Body of pancreas (tissue), 4 donors: Measurements from ENCODE around the gene CAPN11. TPM values are rescaled to one million over a fixed set of nuclear protein-coding genes. Genes with fewer than 3 reads are reported as not detected.

ENCODE experiments used
- ATAC-seq: fragments of 150-250 bp; one replicate; pipeline ENCODE4 v1.9.1; 2016
- DNase-seq, 4 donors: peaks; one replicate each; pipeline ENCODE4 v3.0.0-alpha.2; 2019
- H3K27ac ChIP-seq, 4 donors: fragments of 200-600 bp; sonication (generic); 1 replicate in 3 of 4; 2 replicates in 1 of 4; pipeline versions ENCODE4 v1.5.1 to v1.6.1; 2016 to 2019; ENCODE audit warnings: mild to moderate bottlenecking in 1 of 4, mixed read lengths in 1 of 4, moderate library complexity in 1 of 4
- H3K27me3 ChIP-seq, 2 donors: fragments of 200-600 bp; sonication (generic); one replicate each; pipeline ENCODE4 v1.6.0; 2016; ENCODE audit warnings: mild to moderate bottlenecking in 1 of 2
- H3K36me3 ChIP-seq, 2 donors: fragments of 200-600 bp; sonication (generic); replicated peaks in 1 of 2; 2 replicates each; pipeline ENCODE4 v1.5.1; 2016; ENCODE audit warnings: low read depth in 2 of 2; ENCODE audit not compliant: insufficient read depth in 1 of 2
- H3K4me1 ChIP-seq: fragments of 200-600 bp; sonication (generic); one replicate; pipeline ENCODE4 v1.6.0; 2016
- H3K4me3 ChIP-seq, 2 donors: fragments of 200-600 bp; sonication (generic); 1 replicate in 1 of 2; 2 replicates in 1 of 2; pipeline ENCODE4 v1.5.1; 2016 to 2019
- H3K9me3 ChIP-seq, 3 donors: fragments of 200-600 bp; sonication (generic); 1 replicate in 2 of 3; 2 replicates in 1 of 3; pipeline ENCODE4 v1.5.1; 2016
- POLR2A ChIP-seq, 3 donors: fragments of 450-650 bp; IDR thresholded peaks; one replicate each; pipeline ENCODE4 v1.6.1; 2016; ENCODE audit warnings: antibody characterized with exemption in 3 of 3, mild to moderate bottlenecking in 2 of 3
- WGBS, 2 donors: methylation state at CpG; one replicate each; pipeline ENCODE4 v1.1.5; 2017; 5-methylcytosine and 5-hydroxymethylcytosine counted together
- intact Hi-C: fragments of 100-400 bp; cut with DNase I; formaldehyde crosslinking; loops from one replicate; pipeline ENCODE4 v1.15.1; 2023
- total RNA-seq, 2 donors: library from RNA; depleted of rRNA; stranded (reverse); fragments of >200 nt; gene quantifications; one replicate each; pipeline ENCODE4 v1.1.0, GENCODE V29; 2016
- TF ChIP-seq, protein P1 (sequence below), 7 experiments: fragments of 450-650 bp in 4 of 7; fragments of 200-600 bp in 3 of 7; sonication (generic) in 3 of 7; IDR thresholded peaks; one replicate each; pipeline ENCODE4 v1.5.1; 2016 to 2019; ENCODE audit warnings: antibody characterized with exemption in 7 of 7

CAPN11 gene
- total RNA-seq, 2 donors from 2014 or later = 0.66 TPM; not detected in 1

DNA sequence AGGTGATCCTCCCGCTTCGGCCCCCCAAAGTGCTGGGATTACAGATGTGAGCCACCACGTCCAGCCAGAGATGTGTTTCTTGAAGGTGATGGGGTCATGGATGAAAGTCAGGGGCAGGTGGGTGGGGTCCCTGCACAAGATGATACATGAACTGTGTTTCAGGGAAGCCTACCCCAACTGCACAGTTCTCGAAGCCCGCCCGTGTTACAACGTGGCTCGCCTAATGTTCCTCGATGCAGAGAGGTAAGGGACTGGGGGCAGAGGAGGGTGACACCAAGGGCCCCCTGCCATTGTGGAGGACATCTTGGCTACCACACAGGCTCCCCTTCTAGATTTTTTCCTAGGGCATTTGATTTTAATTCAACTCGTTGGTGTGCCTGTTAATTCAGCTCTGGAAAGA, 11.9 kb upstream of the CAPN11 start:
- peaks cover 3% of the 10 kb centered on the region for H3K4me1 ChIP-seq
- H3K9me3 ChIP-seq = no peaks in the 10 kb centered on the region
- TF ChIP-seq, protein P1, sequence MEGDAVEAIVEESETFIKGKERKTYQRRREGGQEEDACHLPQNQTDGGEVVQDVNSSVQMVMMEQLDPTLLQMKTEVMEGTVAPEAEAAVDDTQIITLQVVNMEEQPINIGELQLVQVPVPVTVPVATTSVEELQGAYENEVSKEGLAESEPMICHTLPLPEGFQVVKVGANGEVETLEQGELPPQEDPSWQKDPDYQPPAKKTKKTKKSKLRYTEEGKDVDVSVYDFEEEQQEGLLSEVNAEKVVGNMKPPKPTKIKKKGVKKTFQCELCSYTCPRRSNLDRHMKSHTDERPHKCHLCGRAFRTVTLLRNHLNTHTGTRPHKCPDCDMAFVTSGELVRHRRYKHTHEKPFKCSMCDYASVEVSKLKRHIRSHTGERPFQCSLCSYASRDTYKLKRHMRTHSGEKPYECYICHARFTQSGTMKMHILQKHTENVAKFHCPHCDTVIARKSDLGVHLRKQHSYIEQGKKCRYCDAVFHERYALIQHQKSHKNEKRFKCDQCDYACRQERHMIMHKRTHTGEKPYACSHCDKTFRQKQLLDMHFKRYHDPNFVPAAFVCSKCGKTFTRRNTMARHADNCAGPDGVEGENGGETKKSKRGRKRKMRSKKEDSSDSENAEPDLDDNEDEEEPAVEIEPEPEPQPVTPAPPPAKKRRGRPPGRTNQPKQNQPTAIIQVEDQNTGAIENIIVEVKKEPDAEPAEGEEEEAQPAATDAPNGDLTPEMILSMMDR (IDR thresholded peaks at IDR 0.05) = no peak
- no peak for TF ChIP-seq POLR2A (IDR thresholded peaks at IDR 0.05)
- H3K36me3 ChIP-seq = peaks cover 0 to 4% of the 10 kb centered on the region in 2 donors
- WGBS, 2 donors = 81 to 84% methylated on average over 10 of the region's 10 CpGs
- ATAC-seq (no peak), DNase-seq (no peak)
- H3K27me3 ChIP-seq = no peaks in the 10 kb centered on the region
- intact Hi-C loops = loop anchor here (5.0 kb wide), 1 partner anchor 34 kb away; no protein-coding TSS in a partner anchor
- H3K4me3 ChIP-seq = no peak overlapping the region
- no peak overlapping the region for H3K27ac ChIP-seq

DNA sequence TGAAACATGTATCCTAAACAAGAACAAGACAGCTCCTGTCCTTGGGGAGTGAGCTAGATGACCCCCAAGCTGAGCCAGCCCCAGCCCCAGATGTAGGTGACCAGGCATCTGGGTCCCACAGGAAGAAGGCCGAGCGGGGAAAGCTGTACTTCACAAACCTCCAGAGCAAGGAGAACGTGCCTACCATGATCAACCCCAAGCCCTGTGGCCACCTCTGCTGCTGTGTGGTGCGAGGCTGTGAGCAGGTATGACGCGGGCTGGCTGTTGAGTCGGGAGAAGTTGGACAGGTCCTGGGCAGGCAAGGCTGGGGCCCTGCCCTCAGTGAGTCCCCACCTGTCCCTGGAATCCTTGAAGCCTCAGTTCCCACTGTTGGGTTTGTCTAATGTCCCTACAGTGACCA, 11.4 kb upstream of the CAPN11 start:
- H3K27ac ChIP-seq = no peak overlapping the region
- H3K36me3 ChIP-seq = peaks cover 0 to 4% of the 10 kb centered on the region in 2 donors
- no peak overlapping the region for H3K4me3 ChIP-seq
- 87 to 97% methylated on average over 6 to 7 of the region's 7 CpGs for WGBS, 2 donors
- peaks cover 7% of the 10 kb centered on the region for H3K4me1 ChIP-seq
- intact Hi-C loops = loop anchor here (5.0 kb wide), 1 partner anchor 35 kb away; no protein-coding TSS in a partner anchor
- DNase-seq = no peak
- TF ChIP-seq, protein P1 (IDR thresholded peaks at IDR 0.05) = no peak
- no peak for TF ChIP-seq POLR2A (IDR thresholded peaks at IDR 0.05)
- H3K9me3 ChIP-seq = no peaks in the 10 kb centered on the region
- no peak for ATAC-seq
- no peaks in the 10 kb centered on the region for H3K27me3 ChIP-seq

DNA sequence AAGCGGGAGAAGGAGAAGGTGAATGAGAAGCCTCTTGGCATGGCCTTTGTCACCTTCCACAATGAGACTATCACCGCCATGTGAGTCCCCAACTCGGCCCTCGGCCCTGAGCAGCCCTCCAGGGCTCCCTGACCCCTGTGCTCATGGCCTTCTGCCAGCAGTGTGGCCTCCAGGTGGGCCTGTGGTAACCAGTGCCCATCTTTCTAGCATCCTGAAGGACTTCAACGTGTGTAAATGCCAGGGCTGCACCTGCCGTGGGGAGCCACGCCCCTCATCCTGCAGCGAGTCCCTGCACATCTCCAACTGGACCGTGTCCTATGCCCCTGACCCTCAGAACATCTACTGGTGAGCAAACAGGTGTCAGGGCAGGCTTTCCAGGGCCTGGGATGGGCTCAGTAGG, 10.3 kb upstream of the CAPN11 start:
- Histone ChIP-seq H3K4me1 (peaks cover 7% of the 10 kb centered on the region), H3K9me3 (no peaks in the 10 kb centered on the region), H3K27me3 (no peaks in the 10 kb centered on the region), H3K36me3 (peaks cover 0 to 4% of the 10 kb centered on the region in 2 donors), H3K27ac (no peak overlapping the region), H3K4me3 (no peak overlapping the region)
- DNase-seq (no peak), ATAC-seq (no peak)
- TF ChIP-seq, protein P1 (IDR thresholded peaks at IDR 0.05) = no peak
- no peak for TF ChIP-seq POLR2A (IDR thresholded peaks at IDR 0.05)
- 81 to 89% methylated on average over 1 to 9 of the region's 9 CpGs for WGBS, 2 donors
- intact Hi-C loops = loop anchor here (5.0 kb wide), 1 partner anchor 36 kb away; no protein-coding TSS in a partner anchor

DNA sequence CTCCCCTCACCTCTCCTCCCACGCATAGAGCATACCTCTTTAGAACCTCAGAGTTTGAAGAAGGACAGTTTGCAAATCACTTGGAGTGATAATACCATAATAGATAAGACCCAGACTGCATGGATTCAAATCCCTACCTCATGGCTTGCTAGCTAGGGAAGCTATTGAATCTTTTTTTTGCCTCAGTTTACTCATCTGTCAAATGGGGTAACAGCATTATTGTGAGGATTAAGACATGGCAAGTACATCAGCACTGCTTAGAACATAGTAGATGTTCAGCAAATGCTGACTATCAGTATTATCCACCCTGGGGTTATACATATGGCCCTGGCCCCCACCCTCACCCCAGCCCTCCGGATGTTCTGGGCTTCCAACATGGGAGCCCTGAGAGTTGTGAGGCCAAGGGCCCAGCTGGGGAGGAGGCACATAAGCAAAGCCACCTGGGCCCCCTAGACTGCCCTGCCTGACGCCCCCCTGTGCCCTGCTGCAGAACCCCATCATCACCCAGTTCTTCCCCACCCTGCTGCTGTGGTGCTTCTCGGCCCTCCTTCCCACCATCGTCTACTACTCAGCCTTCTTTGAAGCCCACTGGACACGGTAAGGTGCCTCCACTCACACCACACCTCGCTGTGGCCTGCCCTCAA, 9.1 kb upstream of the CAPN11 start:
- WGBS, 2 donors = 78 to 85% methylated on average over 7 of the region's 7 CpGs
- no peak overlapping the region for H3K4me3 ChIP-seq
- intact Hi-C loops = loop anchor here (5.0 kb wide), 2 partner anchors 37 to 47 kb away; no protein-coding TSS in a partner anchor
- H3K27me3 ChIP-seq = no peaks in the 10 kb centered on the region
- TF ChIP-seq, protein P1 (IDR thresholded peaks at IDR 0.05) = no peak
- no peak for TF ChIP-seq POLR2A (IDR thresholded peaks at IDR 0.05)
- no peak for ATAC-seq
- H3K36me3 ChIP-seq = peaks cover 0 to 4% of the 10 kb centered on the region in 2 donors
- no peak overlapping the region for H3K27ac ChIP-seq
- DNase-seq = no peak
- peaks cover 7% of the 10 kb centered on the region for H3K4me1 ChIP-seq
- H3K9me3 ChIP-seq = no peaks in the 10 kb centered on the region
